Naive thymus-derived CD4-positive, alpha-beta T cell (primary cell): Measurements from ENCODE around the gene GMDS. TPM values are rescaled to one million over a fixed set of nuclear protein-coding genes. Genes with fewer than 3 reads are reported as not detected.
A peak's percentile ranks its signal among the peaks of the same experiment; 100 is the strongest.

Experiments used
- ATAC-seq: fragments of 150-1000 bp; cut with Tn5 transposase; 2 replicates; pipeline ENCODE4 v1.10.0; 2021; ENCODE audit warnings: mild to moderate bottlenecking, moderate library complexity
- CTCF ChIA-PET: fragments of 350-600 bp; sonication (Branson Sonifier 250); formaldehyde crosslinking; loops from one replicate; lab custom pipeline; 2021; ENCODE audit warnings: antibody characterized with exemption; lab: Charles Lee
- POLR2A ChIA-PET: fragments of 350-600 bp; sonication (Branson Sonifier 250); formaldehyde crosslinking; loops from one replicate; lab custom pipeline; 2021; ENCODE audit warnings: antibody characterized with exemption, inconsistent platforms; lab: Charles Lee
- DNase-seq, 9 donors: peaks; one replicate each; pipeline versions ENCODE4 v3.0.0 to v3.0.0-alpha.2; 2020 to 2022; ENCODE audit warnings: mixed read lengths in 1 of 9
- H3K27ac ChIP-seq: one replicate; pipeline ENCODE4 v1.7.0; 2013; ENCODE audit warnings: mild to moderate bottlenecking, low read depth, low read length, moderate library complexity
- H3K27me3 ChIP-seq, 2 donors: one replicate each; pipeline ENCODE4 v1.7.0; 2013; ENCODE audit warnings: low read length in 2 of 2, mild to moderate bottlenecking in 2 of 2, moderate library complexity in 2 of 2; ENCODE audit not compliant: control insufficient read depth in 2 of 2, insufficient read depth in 2 of 2
- H3K36me3 ChIP-seq, 3 experiments: 1 replicate in 2 of 3; 2 replicates in 1 of 3; pipeline ENCODE4 v1.7.0; 2013; ENCODE audit warnings: low read length in 3 of 3, mild to moderate bottlenecking in 3 of 3, moderate library complexity in 1 of 3; ENCODE audit not compliant: insufficient read depth in 3 of 3, control insufficient read depth in 2 of 3
- H3K4me1 ChIP-seq, 2 donors: one replicate each; pipeline ENCODE4 v1.7.0; 2013; ENCODE audit warnings: low read length in 2 of 2, mild to moderate bottlenecking in 2 of 2, moderate library complexity in 1 of 2; ENCODE audit not compliant: control insufficient read depth in 2 of 2, insufficient read depth in 2 of 2
- H3K4me3 ChIP-seq: 2 replicates; pipeline ENCODE4 v1.7.0; 2013; ENCODE audit warnings: mild to moderate bottlenecking, low read length
- H3K9me3 ChIP-seq, 3 experiments: 1 replicate in 2 of 3; 2 replicates in 1 of 3; pipeline ENCODE4 v1.7.0; 2013; ENCODE audit warnings: low read length in 3 of 3; ENCODE audit not compliant: control insufficient read depth in 2 of 3
- H3K27ac Mint-ChIP-seq, 9 donors: one replicate each; pipeline ENCODE4 v1.8.0; 2020 to 2022; ENCODE audit warnings: mixed read lengths in 9 of 9, mild to moderate bottlenecking in 8 of 9, moderate library complexity in 5 of 9, inconsistent platforms in 2 of 9
- H3K27me3 Mint-ChIP-seq, 5 donors: one replicate each; pipeline ENCODE4 v1.8.0; 2021 to 2022; ENCODE audit warnings: mixed read lengths in 5 of 5, mild to moderate bottlenecking in 1 of 5
- H3K36me3 Mint-ChIP-seq, 5 donors: one replicate each; pipeline ENCODE4 v1.8.0; 2020 to 2022; ENCODE audit warnings: mixed read lengths in 5 of 5, mild to moderate bottlenecking in 3 of 5, inconsistent platforms in 1 of 5
- H3K4me1 Mint-ChIP-seq, 7 donors: one replicate each; pipeline ENCODE4 v1.8.0; 2020 to 2022; ENCODE audit warnings: mixed read lengths in 7 of 7, mild to moderate bottlenecking in 3 of 7, inconsistent platforms in 1 of 7
- H3K4me3 Mint-ChIP-seq, 10 donors: one replicate each; pipeline ENCODE4 v1.8.0; 2020 to 2022; ENCODE audit warnings: mild to moderate bottlenecking in 10 of 10, mixed read lengths in 10 of 10, moderate library complexity in 6 of 10, inconsistent platforms in 2 of 10
- H3K9me3 Mint-ChIP-seq, 11 donors: one replicate each; pipeline ENCODE4 v1.8.0; 2020 to 2022; ENCODE audit warnings: mixed read lengths in 11 of 11, mild to moderate bottlenecking in 4 of 11, inconsistent platforms in 1 of 11, moderate library complexity in 1 of 11
- intact Hi-C, 2 donors: fragments of 100-400 bp; cut with micrococcal nuclease; formaldehyde crosslinking; loops; one replicate each; pipeline ENCODE4 v1.15.1; 2023
- polyA plus RNA-seq, 2 donors: library from polyadenylated mRNA; unstranded; fragments of 300-500 nt; fragmentation: Illumina TruSeq; gene quantifications; one replicate each; pipeline ENCODE4 v1.2.3, GENCODE V29; 2021
- total RNA-seq, 6 experiments: library from RNA in 5 of 6; stranded (reverse) in 5 of 6; gene quantifications; 1 replicate in 5 of 6; 2 replicates in 1 of 6; pipeline ENCODE4 v1.2.3 and lab custom pipeline; 2021 to 2026

GMDS gene
- total and polyA plus RNA-seq, 7 experiments from 2014 or later = 12.7 to 33.9 (median 18.3) TPM

DNA sequence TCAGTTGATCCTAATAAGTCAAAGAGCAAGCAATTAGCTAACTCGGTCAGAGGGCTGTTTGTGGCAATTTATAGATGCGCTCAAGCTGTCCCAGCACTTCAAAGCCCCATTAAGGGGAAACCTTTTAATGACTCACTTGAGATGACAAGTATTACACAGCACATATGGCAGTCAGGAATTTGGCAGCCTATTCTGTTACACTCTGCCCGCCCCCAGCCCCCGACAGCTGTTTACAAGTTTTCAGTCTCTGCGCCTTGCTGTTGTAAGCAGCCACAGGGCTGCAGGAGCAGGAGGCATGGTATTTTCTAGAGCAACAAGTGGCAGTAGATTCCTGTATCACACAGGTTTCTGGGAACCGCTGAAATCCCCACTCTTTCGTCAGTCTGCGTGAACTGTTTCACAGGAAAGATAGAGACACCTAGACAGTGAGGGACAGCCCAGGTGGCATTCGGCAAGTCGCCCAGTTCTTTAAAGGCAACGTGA is 372.7 kb downstream of the GMDS start:
- H3K27me3 Mint-ChIP-seq = no peaks in the 10 kb centered on the region
- POLR2A ChIA-PET = no interaction called here
- intact Hi-C loops = no loop called here
- H3K4me1 Mint-ChIP-seq = no peaks in the 10 kb centered on the region
- DNase-seq (no peak), ATAC-seq (no peak)
- Histone ChIP-seq H3K4me3 (no peak overlapping the region), H3K4me1 (no peaks in the 10 kb centered on the region), H3K9me3 (no peaks in the 10 kb centered on the region), H3K36me3 (no peaks in the 10 kb centered on the region), H3K27me3 (no peaks in the 10 kb centered on the region), H3K27ac (no peak overlapping the region)
- no peak overlapping the region for H3K4me3 Mint-ChIP-seq
- peaks cover 0 to 12% (median 0%) of the 10 kb centered on the region in 5 donors for H3K36me3 Mint-ChIP-seq
- H3K9me3 Mint-ChIP-seq = no peaks in the 10 kb centered on the region
- no peak overlapping the region for H3K27ac Mint-ChIP-seq
- CTCF ChIA-PET = no interaction called here

DNA sequence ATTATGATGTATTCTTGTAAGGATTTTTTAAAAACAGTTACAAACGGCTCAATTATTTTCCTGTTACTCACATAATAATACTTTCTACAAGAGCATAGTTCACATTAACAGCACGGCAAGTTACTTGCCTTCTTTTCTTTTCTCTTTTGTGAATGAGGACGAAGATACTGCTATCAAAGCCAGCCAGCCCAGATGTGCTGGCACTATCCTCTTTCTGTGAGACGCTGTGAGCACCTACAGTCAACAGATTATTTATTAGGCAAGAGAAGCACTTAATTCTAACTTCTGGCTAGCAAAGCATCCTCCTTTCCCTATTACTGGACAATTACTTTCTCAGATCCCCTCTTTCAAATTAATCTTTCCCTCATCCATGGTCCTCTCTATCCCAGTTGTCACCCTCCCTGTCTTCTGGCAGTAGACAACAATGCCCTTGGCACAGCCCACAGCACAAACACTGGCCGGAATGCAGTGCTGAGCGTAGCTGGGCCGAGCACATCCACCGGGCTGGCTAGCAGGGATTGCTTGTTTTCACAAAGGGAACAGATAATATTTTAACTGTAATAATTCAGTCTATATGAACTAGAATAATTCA is 373.6 kb downstream of the GMDS start:
- H3K4me3 Mint-ChIP-seq = no peak overlapping the region
- Histone ChIP-seq H3K27me3 (no peaks in the 10 kb centered on the region), H3K4me3 (no peak overlapping the region), H3K4me1 (no peaks in the 10 kb centered on the region), H3K9me3 (no peaks in the 10 kb centered on the region), H3K36me3 (no peaks in the 10 kb centered on the region), H3K27ac (no peak overlapping the region)
- intact Hi-C loops = no loop called here
- ATAC-seq (no peak), DNase-seq (no peak)
- POLR2A ChIA-PET = no interaction called here
- no peaks in the 10 kb centered on the region for H3K9me3 Mint-ChIP-seq
- no peaks in the 10 kb centered on the region for H3K27me3 Mint-ChIP-seq
- H3K36me3 Mint-ChIP-seq = peaks cover 0 to 9% (median 0%) of the 10 kb centered on the region in 5 donors
- no peaks in the 10 kb centered on the region for H3K4me1 Mint-ChIP-seq
- H3K27ac Mint-ChIP-seq = no peak overlapping the region
- CTCF ChIA-PET = no interaction called here

DNA sequence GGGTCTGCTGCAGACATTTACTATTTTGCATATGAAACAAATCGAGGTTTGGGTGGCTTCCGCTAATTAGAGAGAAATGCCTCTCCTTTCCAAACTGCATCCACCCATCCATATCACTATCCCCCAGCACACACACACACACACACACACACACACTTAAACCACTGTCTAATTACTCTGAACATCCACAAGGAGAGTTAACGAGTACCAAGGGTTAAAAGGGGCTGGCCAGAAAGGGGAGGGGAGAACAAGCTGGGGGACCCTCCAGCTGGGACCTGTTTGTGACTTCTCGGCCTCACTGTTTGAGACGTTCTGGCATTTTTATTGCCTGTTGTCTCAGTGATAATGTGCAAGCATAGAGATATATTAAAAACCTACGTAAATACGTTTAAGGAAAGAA is 374.5 kb downstream of the GMDS start:
- Histone ChIP-seq H3K4me3 (no peak overlapping the region), H3K27ac (no peak overlapping the region), H3K36me3 (no peaks in the 10 kb centered on the region), H3K27me3 (no peaks in the 10 kb centered on the region), H3K4me1 (no peaks in the 10 kb centered on the region), H3K9me3 (no peaks in the 10 kb centered on the region)
- ATAC-seq (no peak), DNase-seq (no peak)
- Mint-ChIP-seq H3K4me1 (no peaks in the 10 kb centered on the region), H3K36me3 (peaks cover 0 to 9% (median 0%) of the 10 kb centered on the region in 5 donors), H3K27ac (no peak overlapping the region), H3K27me3 (no peaks in the 10 kb centered on the region), H3K4me3 (no peak overlapping the region), H3K9me3 (no peaks in the 10 kb centered on the region)
- POLR2A ChIA-PET = interaction anchor here (0.6 kb wide), 1 partner anchor 81 kb away, joined by 3 read pairs; no protein-coding TSS in a partner anchor
- CTCF ChIA-PET = interaction anchor here (0.7 kb wide), 1 partner anchor 168 kb away, joined by 3 read pairs; no protein-coding TSS in a partner anchor
- intact Hi-C loops = no loop called here

DNA sequence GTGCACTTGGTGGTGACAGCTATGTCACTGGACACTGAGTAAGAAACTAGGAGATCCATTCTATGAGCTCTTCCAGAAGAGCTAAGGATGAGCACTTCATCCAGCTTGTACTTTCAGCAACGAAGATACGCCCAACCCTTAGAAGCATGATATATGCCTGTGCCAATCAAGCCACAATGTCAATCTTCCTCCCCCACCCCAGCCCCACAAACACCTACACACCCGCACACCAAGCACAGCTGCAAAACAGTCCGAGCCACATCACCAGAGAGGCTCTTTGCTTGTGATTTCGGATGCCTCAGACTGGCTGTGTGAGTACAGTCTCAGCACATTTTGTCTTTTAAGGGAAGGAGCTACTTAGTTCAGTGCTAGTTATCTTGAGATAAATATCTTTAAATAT is 375.2 kb downstream of the GMDS start:
- no peak overlapping the region for H3K4me3 ChIP-seq
- POLR2A ChIA-PET = no interaction called here
- no peak for DNase-seq
- no peaks in the 10 kb centered on the region for H3K27me3 Mint-ChIP-seq
- no peaks in the 10 kb centered on the region for H3K4me1 ChIP-seq
- intact Hi-C loops = no loop called here
- H3K27ac Mint-ChIP-seq = peak overlapping the region in 1 of 9 donors; percentile 75
- CTCF ChIA-PET = no interaction called here
- H3K27me3 ChIP-seq = no peaks in the 10 kb centered on the region
- no peak for ATAC-seq
- peaks cover 0 to 2% (median 0%) of the 10 kb centered on the region in 7 donors for H3K4me1 Mint-ChIP-seq
- H3K9me3 Mint-ChIP-seq = no peaks in the 10 kb centered on the region
- H3K36me3 ChIP-seq = no peaks in the 10 kb centered on the region
- no peaks in the 10 kb centered on the region for H3K9me3 ChIP-seq
- H3K27ac ChIP-seq = no peak overlapping the region
- H3K4me3 Mint-ChIP-seq = no peak overlapping the region
- H3K36me3 Mint-ChIP-seq = peaks cover 0 to 9% (median 0%) of the 10 kb centered on the region in 5 donors

DNA sequence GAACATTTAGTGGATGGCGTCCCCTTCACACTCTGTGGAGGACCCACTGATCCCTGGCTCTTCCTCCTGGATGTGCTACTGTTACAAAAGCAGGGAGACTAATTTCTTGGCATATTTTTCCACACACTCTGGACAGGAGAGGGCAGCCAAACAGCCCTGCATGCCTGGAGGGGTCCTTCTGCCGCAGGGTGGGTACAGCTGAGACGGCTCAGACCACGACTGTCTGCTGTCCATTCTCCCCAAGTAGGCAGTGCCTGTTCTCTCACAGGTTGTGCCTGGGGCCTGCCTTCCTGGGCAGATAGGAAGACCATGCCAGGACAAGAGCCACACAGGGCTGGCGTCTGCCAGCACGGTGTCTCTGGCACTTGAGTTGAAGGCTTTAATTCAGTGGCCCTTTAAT is 375.6 kb downstream of the GMDS start:
- H3K27me3 Mint-ChIP-seq = peaks cover 0 to under 1% (median 0%) of the 10 kb centered on the region in 5 donors
- H3K9me3 Mint-ChIP-seq = no peaks in the 10 kb centered on the region
- ChIA-PET CTCF (no interaction called here), POLR2A (no interaction called here)
- Histone ChIP-seq H3K27ac (no peak overlapping the region), H3K9me3 (no peaks in the 10 kb centered on the region), H3K4me3 (no peak overlapping the region), H3K36me3 (no peaks in the 10 kb centered on the region), H3K4me1 (no peaks in the 10 kb centered on the region), H3K27me3 (no peaks in the 10 kb centered on the region)
- no peak overlapping the region for H3K4me3 Mint-ChIP-seq
- no peak overlapping the region for H3K27ac Mint-ChIP-seq
- DNase-seq = no peak
- ATAC-seq = no peak
- H3K4me1 Mint-ChIP-seq = peaks cover 0 to 2% (median 0%) of the 10 kb centered on the region in 7 donors
- H3K36me3 Mint-ChIP-seq = peaks cover 0 to 9% (median 0%) of the 10 kb centered on the region in 5 donors
- intact Hi-C loops = no loop called here

GRCh38 chr6:1869308-1869707 is 376.1 kb downstream of the GMDS start:
- peaks cover 0 to 4% (median 0%) of the 10 kb centered on the region in 5 donors for H3K27me3 Mint-ChIP-seq
- H3K36me3 ChIP-seq = no peaks in the 10 kb centered on the region
- H3K4me1 ChIP-seq = no peaks in the 10 kb centered on the region
- H3K27me3 ChIP-seq = no peaks in the 10 kb centered on the region
- POLR2A ChIA-PET = no interaction called here
- no peaks in the 10 kb centered on the region for H3K9me3 Mint-ChIP-seq
- no peak overlapping the region for H3K4me3 ChIP-seq
- H3K4me3 Mint-ChIP-seq = no peak overlapping the region
- peaks cover 0 to 2% (median 0%) of the 10 kb centered on the region in 7 donors for H3K4me1 Mint-ChIP-seq
- peaks cover 0 to 9% (median 0%) of the 10 kb centered on the region in 5 donors for H3K36me3 Mint-ChIP-seq
- CTCF ChIA-PET = no interaction called here
- no peak for ATAC-seq
- no peaks in the 10 kb centered on the region for H3K9me3 ChIP-seq
- intact Hi-C loops = no loop called here
- no peak for DNase-seq
- H3K27ac ChIP-seq = no peak overlapping the region
- no peak overlapping the region for H3K27ac Mint-ChIP-seq
